Kidney (tissue), 14 donors: ENCODE data around the gene WDFY4. TPM values are rescaled to one million over a fixed set of nuclear protein-coding genes. Genes with fewer than 3 reads are reported as not detected.

Experiments
- DNase-seq, 5 donors: peaks; one replicate each; pipeline ENCODE4 v3.0.0-alpha.2; 2013 to 2020
- FAIRE-seq: peaks from 2 replicates; lab custom pipeline; 2012; peaks lifted over from hg19 to GRCh38; lab: Jason Lieb, UNC
- H3K27ac ChIP-seq, 2 donors: one replicate each; pipeline ENCODE4 v1.7.0; 2013; ENCODE audit warnings: low read depth in 2 of 2, low read length in 2 of 2, inconsistent platforms in 1 of 2
- H3K27me3 ChIP-seq: one replicate; pipeline ENCODE4 v1.7.1; 2013; ENCODE audit warnings: low read length, inconsistent platforms; ENCODE audit not compliant: control insufficient read depth, insufficient read depth
- H3K36me3 ChIP-seq, 3 donors: one replicate each; pipeline versions ENCODE4 v1.7.0 to v1.7.1; 2013; ENCODE audit warnings: low read length in 3 of 3, control low read depth in 1 of 3, inconsistent platforms in 1 of 3; ENCODE audit not compliant: insufficient read depth in 3 of 3, control insufficient read depth in 2 of 3
- H3K4me1 ChIP-seq, 3 donors: one replicate each; pipeline versions ENCODE4 v1.7.0 to v1.7.1; 2013; ENCODE audit warnings: low read length in 3 of 3, inconsistent platforms in 1 of 3, low read depth in 1 of 3; ENCODE audit not compliant: control insufficient read depth in 2 of 3, insufficient read depth in 2 of 3
- H3K4me3 ChIP-seq, 3 donors: one replicate each; pipeline versions ENCODE4 v1.7.0 to v1.8.1; 2013; ENCODE audit warnings: low read length in 3 of 3, control low read depth in 1 of 3, inconsistent platforms in 1 of 3
- H3K9ac ChIP-seq, 3 donors: one replicate each; pipeline versions ENCODE4 v1.7.0 to v1.7.1; 2013; ENCODE audit warnings: low read length in 3 of 3, control low read depth in 1 of 3, inconsistent platforms in 1 of 3
- H3K9me3 ChIP-seq, 3 donors: one replicate each; pipeline versions ENCODE4 v1.7.0 to v1.7.1; 2013; ENCODE audit warnings: low read length in 3 of 3, control low read depth in 1 of 3, inconsistent platforms in 1 of 3; ENCODE audit not compliant: control insufficient read depth in 2 of 3, insufficient read depth in 1 of 3
- intact Hi-C: fragments of 100-400 bp; cut with DNase I; formaldehyde crosslinking; loops from one replicate; pipeline ENCODE4 v1.11.1; 2022
- polyA plus RNA-seq: library from polyadenylated mRNA; stranded (reverse); fragments of 350-450 nt; fragmentation: Illumina TruSeq; extraction: RNeasy Lipid Tissue Mini Kit (QIAGEN cat#74804); gene quantifications from one replicate; pipeline ENCODE4 v1.2.3, GENCODE V29; 2014; ENCODE audit warnings: low read depth, low replicate concordance; ENCODE audit not compliant: insufficient read depth
- total RNA-seq: library from RNA; stranded (reverse); fragmentation: NEBNext Ultra II Directional; extraction: Animal tissue kit (Norgen Biotek cat#: 25700); gene quantifications from one replicate; pipeline ENCODE4 v1.2.1, GENCODE V29; 2021
- TF ChIP-seq, protein P1 (sequence below): IDR thresholded peaks from 3 replicates; pipeline ENCODE4 v1.5.1; 2012; ENCODE audit warnings: mild to moderate bottlenecking, moderate library complexity, borderline replicate concordance; ENCODE audit not compliant: insufficient read depth; ENCODE audit errors: extremely low read depth
- donor health status: control.
- donor health status: control.
- donor health status: control.
- donor health status: control.
- donor health status: control.
- donor health status: DM: yes; HTN: yes; CAD: no.
- donor health status: Normal renal cell carcinoma (clear cell type).

The WDFY4 gene
- total and polyA plus RNA-seq, 2 donors from 2014 or later, result 1.7 to 13.3 TPM

DNA sequence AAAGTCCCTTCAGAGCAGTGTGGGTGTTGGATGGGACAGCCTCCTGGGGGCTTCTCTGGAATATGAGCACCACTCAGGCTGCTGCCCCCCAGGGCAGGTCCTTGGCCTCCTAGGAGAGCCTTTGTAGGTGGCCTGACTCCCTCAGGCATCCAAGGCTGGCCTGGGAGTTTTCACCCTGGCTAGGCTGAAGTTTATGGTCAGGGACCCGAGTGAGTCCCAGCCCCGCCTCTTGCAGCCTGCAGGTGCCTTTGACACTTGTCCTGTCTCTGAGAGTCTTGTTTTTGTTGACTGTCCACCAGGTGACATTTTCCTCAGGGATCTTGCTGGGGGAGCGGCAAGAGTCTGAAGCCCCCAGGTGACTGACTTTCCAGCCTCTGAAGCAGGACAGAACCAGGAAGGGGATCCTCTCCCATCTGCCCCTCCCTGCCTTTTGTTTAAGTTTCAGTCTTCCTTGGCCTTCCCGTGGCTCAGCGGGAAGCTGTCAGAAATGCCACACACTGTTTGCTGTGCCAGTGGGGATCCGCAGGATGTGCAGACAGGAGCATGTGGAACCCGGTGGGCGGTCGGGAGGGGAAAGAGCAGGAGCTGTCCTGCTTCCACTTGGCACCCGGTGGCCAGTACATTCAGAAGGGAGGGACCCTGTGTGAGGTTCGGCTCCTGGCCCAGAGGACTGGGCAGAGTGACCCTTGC, 195.5 kb downstream of the WDFY4 start:
- Histone ChIP-seq H3K27ac (no peak overlapping the region), H3K27me3 (no peaks in the 10 kb centered on the region), H3K36me3 (no peaks in the 10 kb centered on the region), H3K9me3 (no peaks in the 10 kb centered on the region), H3K4me1 (peaks cover 0 to 3% (median 0%) of the 10 kb centered on the region in 3 donors), H3K4me3 (no peak overlapping the region), H3K9ac (no peak overlapping the region)
- DNase-seq, result peak in 1 of 5 donors; percentile 57
- TF ChIP-seq, protein P1, sequence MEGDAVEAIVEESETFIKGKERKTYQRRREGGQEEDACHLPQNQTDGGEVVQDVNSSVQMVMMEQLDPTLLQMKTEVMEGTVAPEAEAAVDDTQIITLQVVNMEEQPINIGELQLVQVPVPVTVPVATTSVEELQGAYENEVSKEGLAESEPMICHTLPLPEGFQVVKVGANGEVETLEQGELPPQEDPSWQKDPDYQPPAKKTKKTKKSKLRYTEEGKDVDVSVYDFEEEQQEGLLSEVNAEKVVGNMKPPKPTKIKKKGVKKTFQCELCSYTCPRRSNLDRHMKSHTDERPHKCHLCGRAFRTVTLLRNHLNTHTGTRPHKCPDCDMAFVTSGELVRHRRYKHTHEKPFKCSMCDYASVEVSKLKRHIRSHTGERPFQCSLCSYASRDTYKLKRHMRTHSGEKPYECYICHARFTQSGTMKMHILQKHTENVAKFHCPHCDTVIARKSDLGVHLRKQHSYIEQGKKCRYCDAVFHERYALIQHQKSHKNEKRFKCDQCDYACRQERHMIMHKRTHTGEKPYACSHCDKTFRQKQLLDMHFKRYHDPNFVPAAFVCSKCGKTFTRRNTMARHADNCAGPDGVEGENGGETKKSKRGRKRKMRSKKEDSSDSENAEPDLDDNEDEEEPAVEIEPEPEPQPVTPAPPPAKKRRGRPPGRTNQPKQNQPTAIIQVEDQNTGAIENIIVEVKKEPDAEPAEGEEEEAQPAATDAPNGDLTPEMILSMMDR, result no peak
- intact Hi-C loops, result no loop called here
- FAIRE-seq, result no peak

DNA sequence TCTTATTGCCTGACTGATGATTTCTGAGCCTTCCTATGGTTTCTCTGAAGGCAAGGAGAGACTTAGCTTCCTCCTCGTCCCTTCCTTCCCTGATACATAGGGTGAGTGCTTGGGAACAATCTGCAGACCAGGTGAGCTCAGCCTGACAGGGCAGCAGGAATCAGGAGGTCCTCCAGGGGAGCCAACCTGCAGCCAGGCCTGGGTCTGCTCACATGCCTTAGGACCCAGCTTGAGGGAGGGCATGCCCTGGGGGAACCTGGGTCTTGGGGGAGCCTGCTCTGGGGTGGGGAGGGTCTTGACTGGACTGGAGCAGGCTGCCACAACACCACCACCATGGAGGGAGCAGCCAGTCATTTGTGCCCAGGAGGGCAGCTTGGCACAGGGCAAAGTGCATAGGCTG, 197.3 kb downstream of the WDFY4 start:
- no peaks in the 10 kb centered on the region for H3K9me3 ChIP-seq
- no peaks in the 10 kb centered on the region for H3K36me3 ChIP-seq
- no peak overlapping the region for H3K27ac ChIP-seq
- no peak for DNase-seq
- TF ChIP-seq, protein P1, result no peak
- intact Hi-C loops, result no loop called here
- H3K27me3 ChIP-seq, result no peaks in the 10 kb centered on the region
- no peak for FAIRE-seq
- H3K9ac ChIP-seq, result no peak overlapping the region
- no peak overlapping the region for H3K4me3 ChIP-seq
- H3K4me1 ChIP-seq, result peaks cover 0 to 3% (median 0%) of the 10 kb centered on the region in 3 donors

DNA sequence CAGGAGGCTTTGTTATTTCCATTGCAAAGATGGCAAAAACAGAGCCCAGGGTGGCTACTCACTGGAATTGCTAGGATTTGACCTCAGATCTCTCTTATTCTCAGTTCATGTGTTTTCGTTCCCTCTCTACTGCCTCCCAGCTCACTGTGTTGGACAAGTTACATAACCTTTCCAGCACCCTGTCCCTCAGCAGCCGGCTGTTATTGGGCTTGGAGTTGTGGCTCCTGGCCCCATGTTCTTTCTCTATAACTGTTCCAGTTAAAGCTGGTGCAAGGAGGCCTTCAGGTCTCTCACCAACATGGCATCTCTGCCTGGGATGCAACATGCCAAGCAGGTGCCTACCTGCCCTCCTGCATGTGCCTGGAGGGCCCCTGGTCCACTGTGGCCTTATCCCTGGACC, 198.2 kb downstream of the WDFY4 start:
- Histone ChIP-seq H3K9me3 (no peaks in the 10 kb centered on the region), H3K4me1 (peaks cover 0 to 3% (median 0%) of the 10 kb centered on the region in 3 donors), H3K27ac (no peak overlapping the region), H3K4me3 (no peak overlapping the region), H3K36me3 (no peaks in the 10 kb centered on the region), H3K27me3 (no peaks in the 10 kb centered on the region), H3K9ac (no peak overlapping the region)
- FAIRE-seq (no peak), DNase-seq (no peak)
- intact Hi-C loops, result no loop called here
- TF ChIP-seq, protein P1, result no peak
